Astrocyte of the cerebellum (primary cell): Measurements from ENCODE around the gene SLC22A23.

Experiments
- DNase-seq: peaks from one replicate; pipeline ENCODE4 v3.0.0-alpha.2; 2011; ENCODE audit warnings: low read depth
- H3K4me3 ChIP-seq: 2 replicates; pipeline ENCODE4 v1.5.1; 2011; ENCODE audit warnings: mild to moderate bottlenecking, low read depth, low read length, moderate library complexity
- CTCF ChIP-seq: IDR thresholded peaks from 2 replicates; pipeline ENCODE4 v1.5.1; 2012; ENCODE audit warnings: low read length, low read depth, moderate library complexity, mild to moderate bottlenecking; ENCODE audit errors: missing control alignments
- in situ Hi-C: cut with HindIII; loops from 2 replicates; pipeline ENCODE4 v1.10.0; 2017; ENCODE audit warnings: low sequenced_read_pairs

Gene SLC22A23

GRCh38 chr6:3367630-3368029, 89.2 kb downstream of the SLC22A23 start:
- DNase-seq: no peak
- in situ Hi-C loops: no loop called here
- TF ChIP-seq CTCF: no peak
- no peak overlapping the region for H3K4me3 ChIP-seq

- no peak for DNase-seq
- in situ Hi-C loops: no loop called here
- H3K4me3 ChIP-seq: no peak overlapping the region
- no peak for TF ChIP-seq CTCF
Measured at GRCh38 chr6:3366596-3367413, 90.0 kb downstream of the SLC22A23 start.

GRCh38 chr6:3364391-3364790, 92.5 kb downstream of the SLC22A23 start:
- no peak for TF ChIP-seq CTCF
- in situ Hi-C loops: no loop called here
- DNase-seq: no peak
- no peak overlapping the region for H3K4me3 ChIP-seq

- H3K4me3 ChIP-seq: no peak overlapping the region
- TF ChIP-seq CTCF: no peak
- in situ Hi-C loops: no loop called here
- no peak for DNase-seq
Measured at GRCh38 chr6:3363296-3364025, 93.4 kb downstream of the SLC22A23 start.

- in situ Hi-C loops: no loop called here
- DNase-seq: no peak
- no peak for TF ChIP-seq CTCF
- no peak overlapping the region for H3K4me3 ChIP-seq
Measured at GRCh38 chr6:3361312-3362037, 95.4 kb downstream of the SLC22A23 start.

GRCh38 chr6:3360727-3361045, 96.2 kb downstream of the SLC22A23 start:
- DNase-seq: no peak
- in situ Hi-C loops: no loop called here
- H3K4me3 ChIP-seq: no peak overlapping the region
- no peak for TF ChIP-seq CTCF
